ENCODE data around the gene GAREM1.
"Not testable (repeated sequence)": the region's sequence is repeated elsewhere in the genome, so short reads cannot be mapped to it uniquely, and the experiment has no call there.

Gene GAREM1

DNA sequence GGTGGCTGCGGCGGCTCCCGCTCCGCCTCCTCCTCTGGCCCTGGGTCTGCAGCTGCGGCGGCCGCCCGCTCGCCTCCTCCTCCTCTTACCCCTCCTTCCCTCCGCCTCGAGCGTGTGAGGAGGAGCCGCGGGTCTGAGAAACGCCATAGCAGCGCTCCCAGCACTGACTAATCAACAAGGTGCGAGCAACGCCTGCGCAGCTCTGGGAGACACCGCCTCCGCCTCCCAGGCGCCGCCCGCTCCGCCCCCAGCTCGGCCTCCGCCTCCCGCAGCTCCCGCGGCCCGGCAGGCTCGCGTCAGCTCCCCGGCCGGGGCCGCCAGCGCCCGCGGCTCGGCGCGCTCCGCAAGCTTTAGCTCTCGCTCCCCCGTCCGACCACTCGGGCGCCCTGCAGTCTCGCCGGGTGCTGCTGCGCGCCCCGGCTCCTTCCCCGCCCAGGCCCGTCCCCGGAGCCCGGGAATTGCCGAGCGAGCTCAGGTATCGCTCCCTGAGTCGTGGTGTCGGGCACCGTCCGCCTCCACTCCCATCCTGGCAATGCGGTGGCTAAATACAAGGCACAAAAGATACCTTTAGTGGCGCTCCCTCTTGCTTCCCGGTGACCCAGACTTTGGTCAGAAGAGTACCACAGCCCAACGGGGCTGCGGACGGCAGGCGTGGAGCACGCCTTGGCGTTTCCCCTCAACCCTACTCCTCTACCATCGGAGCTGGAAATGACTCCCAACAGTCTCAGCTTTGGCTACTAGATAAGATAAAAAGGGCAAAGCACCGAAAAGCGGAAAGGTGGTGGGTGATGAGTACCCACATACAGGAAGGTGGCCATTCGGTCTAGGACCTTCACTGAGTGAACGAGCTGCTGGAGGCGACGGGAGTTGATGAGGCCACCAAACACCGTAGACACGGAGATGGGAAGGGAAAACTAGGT, at the start of gene GAREM1:
Gene GAREM1, minus strand, starts transcription at position 169 of the 920 bp plus-strand sequence. CDS start 454 bp downstream, outside the sequence.
- peak; percentile 38 to 59 for DNase-seq (ENCODE audit: low read depth in 1 of 2, low spot score in 1 of 2)

DNA sequence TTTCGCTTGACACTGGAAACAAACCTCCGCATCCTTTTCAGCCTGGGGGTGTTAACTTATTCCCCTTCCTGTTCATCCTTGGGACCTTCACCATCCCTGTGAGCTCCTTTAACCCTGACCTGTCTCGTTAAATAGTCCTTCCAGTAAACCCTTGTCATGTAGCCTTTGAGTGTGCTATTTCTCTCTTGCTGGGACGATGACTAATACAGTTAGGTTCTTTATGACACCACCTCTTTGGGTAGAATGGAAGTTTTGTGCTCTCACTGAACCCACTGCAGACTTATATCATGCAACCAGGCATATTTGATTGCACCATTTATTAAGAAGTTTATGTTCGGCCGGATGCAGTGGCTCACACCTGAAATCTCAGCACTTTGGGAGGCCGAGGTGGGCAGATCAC, 40.5 kb upstream of the GAREM1 start:
- DNase-seq (ENCODE audit: low read depth in 1 of 2, low spot score in 1 of 2): no peak

DNA sequence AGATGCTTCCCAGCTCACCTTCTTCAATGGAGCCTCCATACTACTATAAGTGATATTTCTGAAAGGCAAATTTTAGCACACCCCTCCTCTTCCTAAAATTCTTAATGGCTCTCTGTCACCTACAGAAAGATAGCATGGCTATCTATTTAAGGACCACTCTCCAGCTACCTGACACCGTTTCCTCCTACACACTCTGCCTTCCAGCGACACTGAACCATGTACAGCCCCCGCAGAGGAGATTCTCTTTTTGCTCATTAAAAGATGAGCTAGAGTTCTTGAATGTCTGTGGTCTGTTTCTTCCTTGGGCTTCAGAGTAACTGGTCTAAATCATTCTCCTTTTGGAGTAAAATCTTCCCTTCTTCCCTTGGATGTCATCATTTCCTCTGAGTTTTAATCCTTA, 38.4 kb upstream of the GAREM1 start:
- no peak for DNase-seq (ENCODE audit: low read depth in 1 of 2, low spot score in 1 of 2)

DNA sequence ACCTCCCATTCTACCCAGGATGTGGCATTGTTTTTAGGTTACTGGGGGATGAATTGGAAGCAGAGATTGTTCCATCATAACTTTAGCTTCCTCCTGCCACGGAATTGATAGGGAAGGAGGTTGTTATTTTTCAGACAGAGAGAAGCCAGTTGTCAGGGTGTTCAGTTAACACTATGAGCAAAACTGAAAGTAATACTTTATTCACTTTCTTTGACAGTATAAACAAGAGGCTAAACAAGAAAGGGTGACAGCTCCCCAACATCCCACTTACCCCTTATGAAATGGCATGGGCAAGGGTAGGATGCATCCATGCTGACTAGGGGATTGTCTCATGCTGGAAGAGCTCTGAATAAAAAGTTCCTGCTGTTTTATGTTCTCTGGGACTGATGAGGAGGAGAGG, 36.4 kb upstream of the GAREM1 start:
- no peak for DNase-seq (ENCODE audit: low read depth in 1 of 2, low spot score in 1 of 2)

DNA sequence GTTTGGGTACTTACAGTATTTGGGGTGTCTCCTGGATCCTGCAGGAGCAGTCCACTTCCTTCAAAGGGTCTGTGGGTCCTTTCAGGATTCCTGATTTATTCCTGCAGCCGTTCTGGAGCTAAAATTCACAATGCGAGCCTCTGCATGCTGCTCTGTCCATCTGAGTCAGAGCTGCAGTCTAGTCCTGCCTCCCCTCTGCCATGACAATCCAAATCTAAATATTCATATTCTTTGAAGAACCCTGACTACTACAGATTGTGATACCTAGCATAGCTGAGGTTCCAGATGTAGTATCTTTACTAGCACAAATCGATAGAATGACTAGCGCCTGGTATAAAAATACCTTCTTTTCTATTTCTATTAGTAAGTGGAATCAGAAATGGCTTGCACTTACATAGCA, 31.3 kb upstream of the GAREM1 start:
- DNase-seq (ENCODE audit: low read depth in 1 of 2, low spot score in 1 of 2): no peak

DNA sequence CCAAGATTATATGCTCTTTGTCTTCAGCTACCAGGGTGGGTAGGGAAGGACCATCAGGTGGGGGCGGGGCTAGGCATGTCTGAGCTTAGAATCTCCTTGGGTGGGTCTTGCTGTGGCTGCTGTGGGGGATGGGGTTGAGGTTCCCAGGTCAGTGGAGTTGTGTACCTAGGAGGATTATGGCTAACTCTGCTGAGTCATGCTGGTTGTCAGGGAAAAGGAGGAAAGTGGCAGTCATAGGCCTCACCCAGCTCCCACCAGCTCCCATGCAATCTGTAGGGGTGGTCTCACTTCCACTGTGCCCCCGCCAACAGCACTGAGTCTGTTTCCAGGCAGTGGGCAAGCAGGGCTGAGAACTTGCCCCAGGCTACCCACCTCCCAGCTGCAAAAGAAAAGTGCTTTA, 30.6 kb upstream of the GAREM1 start:
- DNase-seq (ENCODE audit: low read depth in 1 of 2, low spot score in 1 of 2): not testable (repeated sequence)

DNA sequence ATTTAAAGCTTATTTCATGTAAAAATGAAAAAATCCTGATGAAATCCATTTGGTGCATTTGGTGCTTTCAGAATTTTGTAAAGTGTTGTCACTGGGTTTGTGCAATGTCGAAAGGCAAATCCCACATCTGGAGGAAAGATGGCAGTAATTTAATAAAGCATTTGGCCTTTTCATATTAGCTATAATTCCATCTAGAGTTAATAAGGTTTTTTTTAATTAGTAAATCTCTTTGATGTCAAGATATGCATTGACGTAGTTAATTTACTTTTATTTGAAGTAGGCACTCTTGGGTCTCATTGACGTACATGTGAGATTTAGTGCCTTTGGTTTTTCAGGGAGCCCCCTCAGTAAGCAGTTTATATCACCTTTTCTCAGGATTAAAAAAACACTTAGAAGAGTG, 12.3 kb upstream of the GAREM1 start:
- DNase-seq (ENCODE audit: low read depth in 1 of 2, low spot score in 1 of 2): no peak

DNA sequence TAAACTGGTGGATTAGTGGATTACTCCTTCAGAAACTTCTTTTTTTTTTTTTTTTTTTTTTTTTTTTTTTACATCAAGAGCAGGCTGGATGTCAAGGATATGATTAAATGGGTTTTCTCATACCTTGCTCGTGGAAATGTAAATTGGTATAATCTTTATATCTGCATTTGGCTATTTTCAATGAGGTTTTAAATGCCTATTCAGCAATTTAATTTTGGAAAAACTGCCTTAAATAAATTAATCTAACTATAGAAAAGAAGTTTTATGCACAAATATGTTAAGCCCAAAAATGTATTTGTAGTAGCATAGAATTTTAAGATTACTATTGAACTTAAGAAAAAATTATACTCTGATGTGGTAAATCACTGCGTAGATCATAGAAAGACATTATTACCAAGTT, 11.4 kb upstream of the GAREM1 start:
- DNase-seq (ENCODE audit: low read depth in 1 of 2, low spot score in 1 of 2): no peak

DNA sequence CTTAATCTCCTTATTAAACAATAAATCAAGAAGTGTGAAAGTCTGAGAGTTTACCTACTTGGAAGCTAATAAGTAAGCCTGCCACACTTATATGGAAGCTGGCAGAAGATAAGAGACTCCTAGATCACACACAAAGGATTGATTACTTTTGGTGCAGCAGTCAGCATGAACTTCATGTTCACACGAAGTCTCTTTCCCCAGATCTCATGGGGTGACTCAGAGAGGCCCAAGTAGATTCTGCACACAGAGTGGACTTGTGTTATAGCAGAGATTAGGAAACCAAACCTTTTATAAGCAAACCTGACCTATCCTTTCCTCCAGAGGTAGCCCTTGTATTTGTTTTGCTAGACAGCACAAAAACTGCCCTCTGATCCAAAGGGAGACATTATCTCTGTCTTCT, 9.9 kb upstream of the GAREM1 start:
- no peak for DNase-seq (ENCODE audit: low read depth in 1 of 2, low spot score in 1 of 2)

DNA sequence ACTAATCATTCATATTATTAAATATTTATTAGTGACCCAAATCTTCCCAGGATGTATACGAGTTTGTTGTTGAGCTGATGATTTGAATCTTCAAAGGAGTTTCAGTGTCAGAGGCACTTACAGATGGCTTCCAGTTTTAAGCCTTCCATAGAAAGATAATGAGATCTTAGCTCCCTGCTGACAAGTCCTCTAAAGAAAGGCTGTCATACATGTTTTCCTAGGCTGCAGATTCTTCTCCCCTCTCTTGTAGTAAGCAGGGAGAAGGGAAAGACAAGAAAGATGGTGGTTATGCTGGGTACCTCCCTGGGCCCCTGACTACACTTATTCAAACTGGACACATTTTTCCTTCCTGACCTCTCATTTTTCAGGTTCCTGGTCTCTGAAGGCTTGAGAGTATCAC, 8.1 kb upstream of the GAREM1 start:
- DNase-seq (ENCODE audit: low read depth in 1 of 2, low spot score in 1 of 2): no peak

DNA sequence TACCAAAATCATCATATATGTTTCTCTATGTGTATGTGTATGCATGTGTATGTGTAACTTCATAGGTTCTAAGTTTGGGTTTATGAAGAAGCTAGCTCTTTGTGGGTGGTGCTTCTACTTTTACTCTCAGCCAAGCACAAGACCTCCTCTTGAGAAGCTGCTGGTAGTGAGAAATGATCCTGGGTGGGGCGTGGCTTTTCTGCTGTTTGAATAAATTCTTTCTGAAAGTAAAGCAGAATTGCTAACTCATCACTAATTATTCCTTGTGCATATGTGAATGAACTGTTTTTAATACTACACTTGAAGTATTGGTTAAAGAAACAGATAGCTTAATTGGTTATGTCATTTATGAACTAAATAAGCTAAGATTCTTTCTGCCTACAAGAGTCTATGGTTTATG, 7.6 kb upstream of the GAREM1 start:
- no peak for DNase-seq (ENCODE audit: low read depth in 1 of 2, low spot score in 1 of 2)

DNA sequence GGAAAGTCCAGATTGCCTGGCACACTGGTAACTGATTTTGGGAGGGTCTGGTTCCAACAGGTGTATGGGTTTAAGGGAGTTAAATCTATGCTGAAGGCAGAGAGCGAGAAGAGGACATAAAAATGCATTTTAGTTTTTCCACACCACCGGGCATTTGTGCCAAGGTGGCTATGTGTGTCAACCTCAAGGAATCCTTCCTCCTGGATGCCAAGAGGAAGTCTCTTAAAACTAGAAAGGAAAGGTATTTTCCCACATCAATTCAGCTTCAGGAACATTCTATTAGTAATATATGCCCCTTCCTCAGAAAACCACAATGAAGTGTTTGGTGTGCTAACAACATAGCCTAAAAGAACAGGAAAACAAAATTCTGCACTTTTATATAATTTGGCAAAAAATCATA, 5.4 kb upstream of the GAREM1 start:
- DNase-seq (ENCODE audit: low read depth in 1 of 2, low spot score in 1 of 2): no peak

DNA sequence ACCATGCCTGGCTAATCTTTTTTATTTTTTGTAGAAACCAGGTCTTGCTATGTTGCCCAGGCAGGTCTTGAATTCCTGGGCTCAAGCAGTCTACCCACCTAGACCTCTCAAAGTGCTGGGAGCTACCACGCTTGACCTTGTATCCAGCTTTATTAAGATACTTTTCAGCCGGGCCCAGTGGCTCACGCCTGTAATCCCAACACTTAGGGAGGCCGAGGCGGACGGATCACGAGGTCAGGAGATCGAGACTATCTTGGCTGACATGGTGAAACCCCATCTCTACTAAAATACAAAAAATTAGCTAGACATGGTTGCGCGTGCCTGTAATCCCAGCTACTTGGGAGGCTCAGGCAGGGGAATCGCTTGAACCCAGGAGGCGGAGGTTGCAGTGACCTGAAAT, 4.4 kb upstream of the GAREM1 start:
- not testable (repeated sequence) for DNase-seq (ENCODE audit: low read depth in 1 of 2, low spot score in 1 of 2)

DNA sequence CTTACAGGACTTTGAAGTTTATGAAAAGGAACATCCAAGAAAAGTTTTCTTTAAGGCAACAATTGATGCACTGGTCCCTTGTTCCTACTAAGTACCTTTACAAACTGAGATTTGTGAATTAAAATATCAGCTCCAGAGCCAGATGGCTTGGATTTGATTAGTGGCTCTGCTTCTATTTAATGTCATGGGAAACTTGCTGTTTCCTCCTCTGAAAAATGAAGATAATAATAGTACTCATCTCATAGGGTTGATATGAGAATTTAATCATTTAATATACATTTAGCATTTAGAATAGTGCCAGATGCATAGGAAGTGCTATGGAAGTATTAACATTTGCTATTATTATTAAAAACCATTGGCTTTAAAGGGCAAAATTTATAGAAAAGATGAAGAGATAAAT, 2.6 kb upstream of the GAREM1 start:
- DNase-seq (ENCODE audit: low read depth in 1 of 2, low spot score in 1 of 2): no peak

DNA sequence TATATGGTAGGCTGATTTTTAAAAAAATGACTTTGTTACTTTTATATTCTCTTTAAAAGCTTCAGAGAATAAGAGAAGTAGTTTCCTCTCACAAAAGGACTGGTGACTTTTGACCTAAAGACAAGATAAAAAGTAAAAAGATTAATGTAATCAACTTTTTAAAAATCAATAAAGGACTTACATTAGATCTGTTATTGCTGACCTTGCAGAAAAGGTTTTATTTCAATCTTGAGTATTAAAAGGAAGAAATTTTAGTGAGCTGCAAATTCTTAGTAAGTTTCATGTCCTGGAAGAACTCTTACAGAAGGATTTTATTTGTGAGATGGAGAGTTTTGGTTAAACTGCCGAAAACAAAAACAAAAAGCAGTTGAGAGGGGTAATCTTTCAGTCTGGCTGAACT, 2.2 kb upstream of the GAREM1 start:
- no peak for DNase-seq (ENCODE audit: low read depth in 1 of 2, low spot score in 1 of 2)

DNA sequence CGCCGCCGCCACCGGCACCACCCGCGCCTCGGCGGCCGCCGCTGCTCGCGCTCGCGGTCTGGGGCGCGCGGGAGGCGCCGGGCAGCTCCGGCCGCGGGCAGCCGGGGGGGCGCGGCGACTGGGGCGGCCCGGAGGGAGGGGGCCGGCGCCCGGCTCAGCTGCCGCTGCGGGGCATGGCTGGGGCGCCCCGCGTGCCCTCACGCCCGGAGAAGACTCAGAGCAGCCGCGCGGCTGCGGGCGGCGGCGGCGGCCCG, 295 bp downstream of the GAREM1 start:
- DNase-seq (ENCODE audit: low read depth in 1 of 2, low spot score in 1 of 2): no peak

DNA sequence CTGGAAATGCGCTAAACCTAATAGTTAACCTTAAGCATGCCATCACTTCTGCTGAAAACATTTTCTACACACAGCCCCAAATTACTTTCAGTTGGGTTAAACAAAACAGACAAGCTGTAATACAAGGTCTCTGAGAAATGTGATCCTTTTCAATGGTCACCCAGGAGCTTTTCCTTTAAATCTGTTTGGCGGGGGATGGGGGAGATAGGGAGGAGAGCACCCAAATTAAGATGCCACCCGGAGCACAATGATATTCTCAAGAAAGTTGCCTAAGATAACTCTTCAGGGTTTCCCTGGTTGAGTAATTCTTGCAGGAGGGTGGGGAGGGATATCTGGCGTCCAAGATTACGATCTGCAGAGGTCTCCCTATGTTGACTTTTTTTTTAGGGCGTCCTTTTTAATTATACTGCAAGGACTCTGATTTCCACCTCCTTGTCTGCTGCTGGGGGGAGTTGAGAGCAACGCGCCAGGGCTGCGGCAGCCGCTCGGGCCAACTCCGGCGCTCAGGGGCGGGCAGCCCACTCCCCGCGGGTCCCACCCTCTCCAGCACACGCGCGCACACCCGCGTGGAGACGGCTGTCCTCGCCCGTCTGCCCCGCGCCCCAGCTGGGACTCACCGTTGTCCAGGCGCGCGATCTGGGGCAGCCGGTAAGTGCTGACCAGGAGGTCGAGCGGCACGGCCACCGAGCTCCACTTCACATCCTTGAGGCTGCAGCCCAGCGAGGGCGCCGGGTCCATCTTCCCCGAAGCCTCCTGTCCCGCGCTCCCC, 807 bp downstream of the GAREM1 start:
- DNase-seq (ENCODE audit: low read depth in 1 of 2, low spot score in 1 of 2): no peak

DNA sequence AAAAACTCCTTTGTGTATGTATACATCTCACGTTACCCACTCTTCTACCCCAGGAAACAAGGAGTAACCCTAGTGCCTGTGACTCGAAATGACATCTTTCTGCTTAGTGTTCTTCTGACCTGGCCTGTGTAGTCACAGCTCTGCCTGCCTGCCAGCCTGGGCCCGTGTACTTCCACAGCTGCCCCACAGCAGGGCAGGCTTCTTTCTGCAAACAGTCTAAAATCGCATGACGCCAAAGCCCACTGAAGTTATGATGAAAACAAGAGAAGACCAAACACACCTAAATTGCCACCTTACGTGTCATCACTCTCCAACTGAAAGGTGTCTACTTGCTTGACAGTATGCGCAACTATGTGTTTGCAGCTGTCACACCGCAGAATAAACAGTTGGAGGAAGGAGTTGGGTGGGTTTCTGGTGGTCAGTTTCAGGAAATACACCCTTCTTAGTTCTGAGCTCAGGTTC, 1.5 kb downstream of the GAREM1 start:
- no peak for DNase-seq (ENCODE audit: low read depth in 1 of 2, low spot score in 1 of 2)

DNA sequence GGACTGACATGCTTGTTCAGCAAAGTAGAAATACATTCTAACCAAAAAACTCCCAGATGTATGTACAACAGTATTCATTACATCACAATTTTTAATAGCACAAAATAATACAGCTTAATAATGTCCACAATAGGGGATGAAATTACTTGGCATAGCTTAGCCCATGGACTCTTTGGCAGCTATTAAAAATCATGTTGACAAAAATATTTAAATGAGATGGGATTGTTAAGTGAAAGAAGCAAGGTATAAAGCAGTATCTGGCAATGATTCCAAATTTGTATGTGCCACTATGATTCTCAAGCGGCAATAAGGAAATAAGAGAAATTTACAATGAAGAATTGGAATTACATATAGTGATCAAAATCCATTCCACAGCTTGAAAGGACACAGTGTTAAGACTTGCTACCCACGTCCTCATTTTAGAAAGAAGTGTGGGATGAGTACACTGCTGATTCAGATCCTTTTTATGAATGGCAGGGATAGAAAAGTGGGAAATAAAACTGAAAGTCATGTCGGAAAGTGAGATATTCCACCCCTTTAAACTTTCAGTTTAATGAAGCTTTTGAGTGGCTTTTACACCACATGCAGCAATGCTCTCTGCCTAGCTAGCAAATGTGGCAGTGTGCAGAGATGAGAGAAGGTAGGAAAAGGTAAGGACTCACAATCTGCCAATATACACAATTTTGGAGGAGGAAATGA, 2.4 kb downstream of the GAREM1 start:
- DNase-seq (ENCODE audit: low read depth in 1 of 2, low spot score in 1 of 2): no peak

DNA sequence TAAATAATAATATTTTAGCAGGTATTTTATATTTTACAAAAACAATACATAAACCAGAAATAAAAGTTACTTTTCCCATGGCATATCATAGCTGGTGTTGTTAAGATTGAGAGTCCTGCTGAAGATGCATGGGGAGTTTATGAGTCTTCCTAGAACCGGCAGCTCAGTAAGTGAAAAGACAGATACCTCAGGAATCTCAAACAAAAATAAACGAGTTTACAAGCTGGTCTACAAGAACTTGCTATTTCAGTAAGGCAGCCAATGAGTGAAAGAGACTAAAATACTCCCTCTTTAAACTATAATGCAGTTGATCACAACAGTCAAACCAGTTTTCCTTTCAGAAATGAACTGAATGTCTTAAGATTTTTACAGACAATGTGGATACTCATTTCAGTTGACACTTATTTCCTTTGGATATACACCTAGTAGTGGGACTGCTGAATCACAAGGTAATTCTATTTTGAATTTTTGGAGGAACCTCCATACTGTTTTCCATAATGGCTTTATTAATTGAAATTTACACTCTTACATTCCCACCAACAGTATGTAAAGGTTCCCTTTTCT, 8.9 kb downstream of the GAREM1 start:
- DNase-seq (ENCODE audit: low read depth in 1 of 2, low spot score in 1 of 2): no peak

DNA sequence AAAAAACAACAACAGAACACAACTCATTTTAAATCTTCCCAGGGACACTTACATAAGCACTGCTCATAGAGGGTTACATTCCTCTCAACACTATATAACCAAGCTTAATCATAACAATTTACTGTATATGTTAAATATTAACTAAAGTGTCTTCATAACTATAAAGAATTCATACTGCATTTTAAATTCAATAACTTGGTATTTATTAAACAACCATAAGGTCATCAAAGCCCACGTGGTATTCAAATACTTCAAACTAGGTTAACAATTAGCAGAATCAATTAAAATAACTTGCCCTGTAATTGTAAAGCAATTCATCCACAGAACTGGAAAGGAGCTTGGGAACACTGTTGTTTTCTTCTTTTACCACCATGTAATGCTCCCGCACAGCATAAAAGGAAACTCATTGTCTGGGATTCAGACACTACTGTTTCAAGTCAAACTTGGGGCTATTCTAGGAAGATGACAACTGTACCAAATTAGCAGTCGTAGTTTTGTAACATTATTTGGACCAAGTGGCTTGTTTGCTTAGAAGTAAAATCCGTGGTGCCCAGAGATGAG, 10.4 kb downstream of the GAREM1 start:
- no peak for DNase-seq (ENCODE audit: low read depth in 1 of 2, low spot score in 1 of 2)

All from activated CD4-positive, alpha-beta T cell treated with anti-CD3 and anti-CD28 coated beads, Interleukin-2, amount 50 U/mL, for 24 hours (primary cell).